Body of pancreas (tissue), 4 donors: ENCODE results near the gene NRG3.

ENCODE experiments used
- POLR2A ChIP-seq, 3 donors: fragments of 450-650 bp; IDR thresholded peaks; one replicate each; pipeline ENCODE4 v1.6.1; 2016; ENCODE audit warnings: antibody characterized with exemption in 3 of 3, mild to moderate bottlenecking in 2 of 3
- TF ChIP-seq, protein P1 (sequence below), 7 experiments: fragments of 450-650 bp in 4 of 7; fragments of 200-600 bp in 3 of 7; sonication (generic) in 3 of 7; IDR thresholded peaks; one replicate each; pipeline ENCODE4 v1.5.1; 2016 to 2019; ENCODE audit warnings: antibody characterized with exemption in 7 of 7

DNA sequence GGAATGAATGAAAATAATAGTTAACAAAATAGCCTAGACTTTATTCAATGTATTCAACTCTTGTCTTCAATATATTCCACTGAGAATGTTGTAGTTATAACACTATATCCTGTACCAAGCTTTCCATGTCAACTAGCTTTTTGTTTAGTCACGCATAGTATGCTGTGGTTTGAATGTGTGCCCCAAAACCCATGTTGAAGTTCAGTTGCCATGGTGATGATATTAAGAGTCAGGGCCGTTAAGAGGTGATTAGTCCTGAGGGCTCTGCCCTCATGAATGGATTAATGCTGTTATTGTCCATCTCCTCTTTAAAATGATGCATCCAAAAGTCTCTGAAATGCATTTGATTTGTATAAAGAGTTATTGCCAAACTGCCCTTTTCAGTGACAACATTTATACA is 887.6 kb downstream of the NRG3 start:
- TF ChIP-seq, protein P1, sequence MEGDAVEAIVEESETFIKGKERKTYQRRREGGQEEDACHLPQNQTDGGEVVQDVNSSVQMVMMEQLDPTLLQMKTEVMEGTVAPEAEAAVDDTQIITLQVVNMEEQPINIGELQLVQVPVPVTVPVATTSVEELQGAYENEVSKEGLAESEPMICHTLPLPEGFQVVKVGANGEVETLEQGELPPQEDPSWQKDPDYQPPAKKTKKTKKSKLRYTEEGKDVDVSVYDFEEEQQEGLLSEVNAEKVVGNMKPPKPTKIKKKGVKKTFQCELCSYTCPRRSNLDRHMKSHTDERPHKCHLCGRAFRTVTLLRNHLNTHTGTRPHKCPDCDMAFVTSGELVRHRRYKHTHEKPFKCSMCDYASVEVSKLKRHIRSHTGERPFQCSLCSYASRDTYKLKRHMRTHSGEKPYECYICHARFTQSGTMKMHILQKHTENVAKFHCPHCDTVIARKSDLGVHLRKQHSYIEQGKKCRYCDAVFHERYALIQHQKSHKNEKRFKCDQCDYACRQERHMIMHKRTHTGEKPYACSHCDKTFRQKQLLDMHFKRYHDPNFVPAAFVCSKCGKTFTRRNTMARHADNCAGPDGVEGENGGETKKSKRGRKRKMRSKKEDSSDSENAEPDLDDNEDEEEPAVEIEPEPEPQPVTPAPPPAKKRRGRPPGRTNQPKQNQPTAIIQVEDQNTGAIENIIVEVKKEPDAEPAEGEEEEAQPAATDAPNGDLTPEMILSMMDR (IDR thresholded peaks at IDR 0.05): no peak
- TF ChIP-seq POLR2A (IDR thresholded peaks at IDR 0.05): no peak
